Duodenal mucosa (tissue), 2 donors: ENCODE results near the gene HMCN2.

Experiments used
- H3K27ac ChIP-seq: one replicate; pipeline ENCODE4 v1.7.0; 2013; ENCODE audit warnings: low read depth, low read length
- H3K27me3 ChIP-seq, 2 donors: one replicate each; pipeline ENCODE4 v1.7.0; 2013; ENCODE audit warnings: low read length in 2 of 2, control low read depth in 1 of 2; ENCODE audit not compliant: insufficient read depth in 2 of 2, control insufficient read depth in 1 of 2
- H3K36me3 ChIP-seq, 2 donors: one replicate each; pipeline ENCODE4 v1.7.0; 2013; ENCODE audit warnings: low read length in 2 of 2, control low read depth in 1 of 2; ENCODE audit not compliant: insufficient read depth in 2 of 2, control insufficient read depth in 1 of 2
- H3K4me1 ChIP-seq, 2 donors: one replicate each; pipeline ENCODE4 v1.7.0; 2013; ENCODE audit warnings: low read length in 2 of 2, control low read depth in 1 of 2; ENCODE audit not compliant: insufficient read depth in 2 of 2, control insufficient read depth in 1 of 2
- H3K4me3 ChIP-seq, 2 donors: one replicate each; pipeline ENCODE4 v1.7.0; 2013; ENCODE audit warnings: low read length in 2 of 2, low read depth in 1 of 2
- H3K9ac ChIP-seq, 2 donors: one replicate each; pipeline ENCODE4 v1.7.0; 2013; ENCODE audit warnings: low read length in 2 of 2, low read depth in 1 of 2
- H3K9me3 ChIP-seq, 2 donors: one replicate each; pipeline ENCODE4 v1.7.0; 2013; ENCODE audit warnings: low read length in 2 of 2, control low read depth in 1 of 2; ENCODE audit not compliant: control insufficient read depth in 1 of 2

The HMCN2 gene

DNA sequence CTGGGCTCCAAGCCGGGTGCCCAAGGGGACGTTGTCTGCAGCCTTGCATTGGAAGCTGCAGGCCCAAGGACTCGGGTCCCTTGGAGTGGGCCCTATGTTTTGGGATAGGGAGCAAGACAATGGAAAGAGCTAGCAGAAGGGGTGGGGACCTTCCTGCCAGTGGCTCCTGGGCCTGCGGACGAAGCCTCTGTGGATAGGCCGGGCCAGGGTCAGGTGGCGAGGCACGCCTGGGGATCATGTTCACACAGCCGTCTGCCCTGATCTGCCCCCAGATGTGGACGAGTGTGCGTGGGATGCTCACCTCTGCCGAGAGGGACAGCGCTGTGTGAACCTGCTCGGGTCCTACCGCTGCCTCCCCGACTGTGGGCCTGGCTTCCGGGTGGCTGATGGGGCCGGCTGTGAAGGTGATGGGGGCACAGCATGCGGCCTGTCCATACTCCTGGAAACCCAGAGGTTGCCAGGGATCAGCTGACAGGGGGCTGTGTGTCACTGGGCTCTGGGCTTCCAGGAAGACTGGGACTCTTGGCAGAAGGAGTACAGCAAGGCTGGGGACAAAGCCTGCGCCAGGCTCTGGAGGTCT lies 162.6 kb downstream of the HMCN2 start:
- Histone ChIP-seq H3K4me3 (no peak overlapping the region), H3K9me3 (peaks cover 0 to 9% of the 10 kb centered on the region in 2 donors), H3K36me3 (peaks cover 0 to 3% of the 10 kb centered on the region in 2 donors), H3K4me1 (peaks cover 24 to 25% of the 10 kb centered on the region in 2 donors), H3K27me3 (peaks cover 6 to 10% of the 10 kb centered on the region in 2 donors), H3K27ac (no peak overlapping the region), H3K9ac (no peak overlapping the region)

DNA sequence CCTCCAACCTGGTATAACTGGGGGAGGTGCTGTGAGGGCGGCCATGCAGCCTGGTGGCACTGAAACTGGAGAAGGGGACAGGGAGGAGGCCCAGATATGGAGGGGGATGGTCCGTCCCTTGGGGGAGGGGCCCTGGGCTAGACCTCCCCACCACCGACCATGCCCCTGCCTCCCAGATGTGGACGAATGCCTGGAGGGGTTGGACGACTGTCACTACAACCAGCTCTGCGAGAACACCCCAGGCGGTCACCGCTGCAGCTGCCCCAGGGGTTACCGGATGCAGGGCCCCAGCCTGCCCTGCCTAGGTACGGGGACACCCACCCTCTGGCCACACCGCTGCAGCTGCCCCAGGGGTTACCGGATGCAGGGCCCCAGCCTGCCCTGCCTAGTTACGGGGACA lies 163.8 kb downstream of the HMCN2 start:
- Histone ChIP-seq H3K4me3 (no peak overlapping the region), H3K4me1 (peaks cover 24 to 30% of the 10 kb centered on the region in 2 donors), H3K27me3 (peaks cover 18 to 21% of the 10 kb centered on the region in 2 donors), H3K27ac (no peak overlapping the region), H3K9me3 (peaks cover 0 to 9% of the 10 kb centered on the region in 2 donors), H3K36me3 (peaks cover 0 to 3% of the 10 kb centered on the region in 2 donors), H3K9ac (no peak overlapping the region)

DNA sequence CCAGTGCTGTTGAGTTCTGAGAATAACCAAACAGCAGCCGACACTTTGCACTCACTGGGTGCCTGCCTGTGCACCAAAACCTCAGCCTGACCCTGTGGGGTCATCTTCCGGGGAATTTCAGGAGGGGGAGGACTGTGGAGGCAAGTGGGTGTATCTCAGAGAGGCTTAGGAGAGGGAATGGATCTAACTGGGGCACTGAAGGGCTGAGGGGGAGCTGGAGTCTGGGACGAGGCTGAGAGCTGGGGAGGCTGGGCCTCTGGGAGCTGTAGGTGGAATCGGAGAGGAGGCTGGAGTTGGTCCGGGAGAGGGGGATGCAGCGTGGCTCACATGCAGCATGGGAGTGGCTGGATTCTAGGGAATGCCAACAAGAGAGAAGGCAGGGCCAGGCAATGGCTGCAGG lies 164.3 kb downstream of the HMCN2 start:
- Histone ChIP-seq H3K9me3 (peaks cover 0 to 9% of the 10 kb centered on the region in 2 donors), H3K4me3 (no peak overlapping the region), H3K4me1 (peaks cover 24 to 30% of the 10 kb centered on the region in 2 donors), H3K36me3 (peaks cover 0 to 3% of the 10 kb centered on the region in 2 donors), H3K27me3 (peaks cover 19 to 21% of the 10 kb centered on the region in 2 donors), H3K9ac (no peak overlapping the region), H3K27ac (no peak overlapping the region)

DNA sequence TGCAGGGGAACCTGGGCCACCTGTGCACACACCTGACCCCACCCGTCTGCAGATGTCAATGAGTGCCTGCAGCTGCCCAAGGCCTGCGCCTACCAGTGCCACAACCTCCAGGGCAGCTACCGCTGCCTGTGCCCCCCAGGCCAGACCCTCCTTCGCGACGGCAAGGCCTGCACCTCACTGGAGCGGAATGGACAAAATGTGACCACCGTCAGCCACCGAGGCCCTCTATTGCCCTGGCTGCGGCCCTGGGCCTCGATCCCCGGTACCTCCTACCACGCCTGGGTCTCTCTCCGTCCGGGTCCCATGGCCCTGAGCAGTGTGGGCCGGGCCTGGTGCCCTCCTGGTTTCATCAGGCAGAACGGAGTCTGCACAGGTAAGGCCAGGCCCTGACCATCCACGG lies 164.7 kb downstream of the HMCN2 start:
- Histone ChIP-seq H3K27me3 (peaks cover 19 to 21% of the 10 kb centered on the region in 2 donors), H3K4me3 (no peak overlapping the region), H3K4me1 (peaks cover 24 to 30% of the 10 kb centered on the region in 2 donors), H3K9ac (no peak overlapping the region), H3K9me3 (peaks cover 0 to 9% of the 10 kb centered on the region in 2 donors), H3K36me3 (peaks cover 0 to 3% of the 10 kb centered on the region in 2 donors), H3K27ac (no peak overlapping the region)

DNA sequence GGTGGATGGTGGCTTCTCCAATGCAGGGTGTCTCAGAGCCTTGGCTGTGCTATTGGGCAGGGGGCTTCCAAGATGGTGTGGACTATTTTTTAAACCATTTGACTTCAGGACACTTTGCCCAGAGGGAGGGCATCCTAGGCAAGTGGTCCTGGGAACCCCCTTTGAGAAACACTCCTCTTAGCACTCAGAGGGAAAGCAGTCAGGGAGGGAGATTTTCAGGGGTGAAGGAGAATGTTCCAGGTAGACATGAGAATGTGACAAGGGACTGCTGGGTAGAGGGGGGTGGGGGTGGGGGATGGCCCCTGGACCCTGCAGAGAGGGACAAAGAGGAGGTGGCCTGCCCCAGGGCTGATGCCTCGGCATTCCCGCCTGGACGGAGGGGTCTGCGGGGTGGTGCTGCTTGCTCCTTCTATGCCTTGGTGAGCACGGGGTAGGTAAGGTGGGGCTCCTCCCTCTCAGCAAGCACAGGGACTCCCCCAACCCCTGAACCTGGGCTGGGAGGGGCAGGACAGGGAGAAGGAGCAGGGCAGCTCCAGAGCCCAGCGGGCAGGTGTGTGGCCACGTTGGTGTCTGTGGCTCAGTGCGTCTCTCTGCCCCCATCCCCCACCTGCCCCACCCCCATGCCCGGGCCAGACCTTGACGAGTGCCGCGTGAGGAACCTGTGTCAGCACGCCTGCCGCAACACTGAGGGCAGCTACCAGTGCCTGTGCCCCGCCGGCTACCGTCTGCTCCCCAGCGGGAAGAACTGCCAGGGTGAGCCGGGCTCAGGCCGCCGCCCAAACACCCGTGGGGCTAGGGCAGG lies 165.4 kb downstream of the HMCN2 start:
- Histone ChIP-seq H3K27ac (no peak overlapping the region), H3K9ac (no peak overlapping the region), H3K4me1 (peaks cover 20 to 25% of the 10 kb centered on the region in 2 donors), H3K27me3 (peaks cover 19 to 21% of the 10 kb centered on the region in 2 donors), H3K4me3 (no peak overlapping the region), H3K9me3 (peaks cover 0 to 9% of the 10 kb centered on the region in 2 donors), H3K36me3 (peaks cover 0 to 3% of the 10 kb centered on the region in 2 donors)

DNA sequence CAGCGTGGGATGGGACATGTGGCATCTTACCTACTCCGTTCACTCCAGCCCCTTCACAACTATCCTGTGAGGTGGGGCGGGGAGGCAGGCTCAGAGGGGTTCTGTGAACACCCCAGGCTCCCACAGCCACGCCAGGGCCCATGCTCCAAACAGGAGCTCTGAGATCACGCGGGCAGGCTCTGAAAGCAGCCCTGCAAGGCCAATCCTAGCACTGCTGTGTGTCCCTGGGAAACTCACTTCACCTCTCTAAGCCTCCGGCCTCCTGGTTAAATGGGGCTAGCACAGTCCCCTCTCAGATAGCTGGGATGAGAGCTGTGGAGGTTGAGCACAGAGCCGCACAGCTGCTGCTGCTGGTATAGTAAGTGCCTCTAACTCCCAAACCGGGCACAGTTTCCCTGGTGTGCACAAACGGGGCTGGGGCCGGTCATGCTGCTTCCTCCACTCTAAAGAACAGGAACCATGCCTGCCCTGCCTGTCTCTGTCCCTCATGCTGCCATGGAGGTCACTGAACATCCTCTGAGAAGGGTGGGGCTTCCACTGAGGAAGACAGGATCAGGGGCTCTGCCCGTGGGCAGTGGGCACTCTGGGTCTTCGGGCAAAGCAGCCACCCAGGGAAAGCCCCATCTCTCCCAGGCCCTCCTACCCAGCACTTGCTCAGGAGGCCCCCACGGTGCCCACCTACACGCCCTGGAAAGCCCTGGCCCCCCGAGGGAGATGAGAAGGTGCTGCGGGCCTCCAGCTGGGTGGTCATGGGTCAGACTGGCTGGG lies 166.2 kb downstream of the HMCN2 start:
- Histone ChIP-seq H3K27ac (no peak overlapping the region), H3K9me3 (peaks cover 0 to 9% of the 10 kb centered on the region in 2 donors), H3K36me3 (peaks cover 0 to 3% of the 10 kb centered on the region in 2 donors), H3K4me3 (no peak overlapping the region), H3K9ac (no peak overlapping the region), H3K4me1 (peaks cover 13 to 17% of the 10 kb centered on the region in 2 donors), H3K27me3 (peaks cover 19 to 21% of the 10 kb centered on the region in 2 donors)

DNA sequence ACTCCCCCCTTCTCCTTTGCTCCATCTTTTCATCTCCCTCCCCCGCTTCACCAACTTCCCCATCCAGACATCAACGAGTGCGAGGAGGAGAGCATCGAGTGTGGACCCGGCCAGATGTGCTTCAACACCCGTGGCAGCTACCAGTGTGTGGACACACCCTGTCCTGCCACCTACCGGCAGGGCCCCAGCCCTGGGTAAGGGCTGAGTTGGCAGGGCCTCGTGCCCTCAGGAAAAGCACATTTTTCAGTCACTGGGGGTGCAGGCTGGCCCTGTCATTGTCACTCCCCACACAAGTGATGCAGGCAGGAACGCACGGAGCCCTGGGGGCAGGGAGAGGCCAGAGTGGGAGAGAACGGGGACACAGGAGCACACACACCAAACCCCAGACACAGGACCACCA lies 166.8 kb downstream of the HMCN2 start:
- H3K27ac ChIP-seq, result no peak overlapping the region
- H3K4me3 ChIP-seq, result no peak overlapping the region
- no peak overlapping the region for H3K9ac ChIP-seq
- peaks cover 0 to 9% of the 10 kb centered on the region in 2 donors for H3K9me3 ChIP-seq
- peaks cover 19 to 21% of the 10 kb centered on the region in 2 donors for H3K27me3 ChIP-seq
- H3K4me1 ChIP-seq, result peaks cover 7 to 11% of the 10 kb centered on the region in 2 donors
- peaks cover 0 to 3% of the 10 kb centered on the region in 2 donors for H3K36me3 ChIP-seq

DNA sequence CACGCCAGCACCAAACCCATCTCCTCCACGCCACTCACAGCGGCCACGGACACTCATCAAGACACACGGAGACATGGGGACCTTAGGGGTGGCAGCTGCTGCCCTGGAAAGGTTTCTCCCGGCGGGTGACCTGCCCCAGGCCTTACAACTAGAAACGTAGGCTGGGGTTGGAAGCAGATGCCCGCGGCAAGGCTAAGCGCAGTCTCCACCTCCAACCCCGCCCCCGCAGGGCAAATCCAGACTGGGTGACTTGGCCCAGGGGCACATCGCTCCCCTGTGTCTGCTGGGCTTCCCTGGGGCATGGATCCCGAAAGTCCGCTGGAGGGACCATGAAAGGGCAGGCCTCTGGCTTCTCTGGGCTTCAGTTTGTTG lies 167.2 kb downstream of the HMCN2 start:
- Histone ChIP-seq H3K4me3 (no peak overlapping the region), H3K9me3 (peaks cover 0 to 9% of the 10 kb centered on the region in 2 donors), H3K4me1 (peaks cover 7 to 10% of the 10 kb centered on the region in 2 donors), H3K27me3 (peaks cover 19 to 21% of the 10 kb centered on the region in 2 donors), H3K27ac (no peak overlapping the region), H3K9ac (no peak overlapping the region), H3K36me3 (peaks cover 0 to 3% of the 10 kb centered on the region in 2 donors)

DNA sequence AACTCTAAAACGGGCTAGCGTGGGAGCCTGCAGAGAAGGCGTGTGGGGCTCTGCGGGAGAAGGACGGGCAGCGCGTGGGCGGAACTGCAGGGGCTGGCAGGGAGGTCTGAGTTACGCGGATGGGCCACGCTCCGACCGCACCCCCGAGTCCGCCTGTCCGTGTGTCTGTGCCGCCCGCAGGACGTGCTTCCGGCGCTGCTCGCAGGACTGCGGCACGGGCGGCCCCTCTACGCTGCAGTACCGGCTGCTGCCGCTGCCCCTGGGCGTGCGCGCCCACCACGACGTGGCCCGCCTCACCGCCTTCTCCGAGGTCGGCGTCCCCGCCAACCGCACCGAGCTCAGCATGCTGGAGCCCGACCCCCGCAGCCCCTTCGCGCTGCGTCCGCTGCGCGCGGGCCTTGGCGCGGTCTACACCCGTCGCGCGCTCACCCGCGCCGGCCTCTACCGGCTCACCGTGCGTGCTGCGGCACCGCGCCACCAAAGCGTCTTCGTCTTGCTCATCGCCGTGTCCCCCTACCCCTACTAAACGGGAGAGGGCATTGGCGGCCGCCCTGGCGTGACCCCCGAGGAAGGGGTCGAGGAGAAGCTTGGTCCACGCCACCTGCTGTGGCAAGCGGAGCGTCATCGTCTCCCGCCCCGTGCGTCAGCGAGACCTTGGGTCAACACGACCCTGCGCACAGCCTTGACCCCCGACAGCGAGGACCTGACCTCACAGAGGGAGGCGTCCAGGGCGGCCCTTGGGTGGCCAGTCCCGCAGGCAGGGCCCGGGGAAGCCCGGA lies 167.8 kb downstream of the HMCN2 start:
- peaks cover 19 to 21% of the 10 kb centered on the region in 2 donors for H3K27me3 ChIP-seq
- no peak overlapping the region for H3K27ac ChIP-seq
- H3K36me3 ChIP-seq, result peaks cover 0 to 3% of the 10 kb centered on the region in 2 donors
- H3K9me3 ChIP-seq, result peaks cover 0 to 9% of the 10 kb centered on the region in 2 donors
- peak overlapping the region; percentile 28 to 58 for H3K4me3 ChIP-seq
- no peak overlapping the region for H3K9ac ChIP-seq
- peaks cover 7 to 10% of the 10 kb centered on the region in 2 donors for H3K4me1 ChIP-seq
